A673 (cell line): ENCODE measurements around the gene TWSG1. TPM values are rescaled to one million over a fixed set of nuclear protein-coding genes. Genes with fewer than 3 reads are reported as not detected.

Experiments
- BruUV-seq: library from RNA; stranded (reverse); fragments of 400-500 nt; replicated peaks from 2 replicates; lab custom pipeline; 2021; lab: Mats Ljungman, UMichigan
- CTCF ChIA-PET: fragments of 300-600 bp; sonication (Branson Sonifier 250); formaldehyde crosslinking; loops from one replicate; lab custom pipeline; 2022; ENCODE audit warnings: antibody characterized with exemption; lab: Charles Lee
- POLR2A ChIA-PET: fragments of 300-600 bp; sonication (Branson Sonifier 250); formaldehyde crosslinking; loops from one replicate; lab custom pipeline; 2022; ENCODE audit warnings: antibody characterized with exemption; ENCODE audit not compliant: low non-redundant PET; lab: Charles Lee
- DNase-seq: peaks from one replicate; pipeline ENCODE4 v3.0.0-alpha.2; 2015; ENCODE audit warnings: low spot score
- H3K27ac ChIP-seq: fragments of 200-600 bp; sonication (generic); 2 replicates; pipeline ENCODE4 v1.5.1; 2016; ENCODE audit warnings: mixed run types, low read depth, mild to moderate bottlenecking, mixed read lengths, antibody characterized with exemption, low read length; ENCODE audit not compliant: poor library complexity, severe bottlenecking
- H3K27me3 ChIP-seq: fragments of 200-600 bp; sonication (generic); replicated peaks from 2 replicates; pipeline ENCODE4 v1.6.1; 2017; ENCODE audit warnings: mixed run types, low read depth, mild to moderate bottlenecking, mixed read lengths, antibody characterized with exemption, low read length; ENCODE audit not compliant: insufficient read depth, poor library complexity
- H3K36me3 ChIP-seq: fragments of 200-600 bp; sonication (generic); 2 replicates; pipeline ENCODE4 v1.6.1; 2016; ENCODE audit warnings: mixed run types, mild to moderate bottlenecking, mixed read lengths, antibody characterized with exemption, low read length; ENCODE audit not compliant: insufficient read depth, poor library complexity, severe bottlenecking
- H3K4me1 ChIP-seq: fragments of 200-600 bp; sonication (generic); 2 replicates; pipeline ENCODE4 v1.6.1; 2017; ENCODE audit warnings: mixed run types, mild to moderate bottlenecking, mixed read lengths, antibody characterized with exemption, low read length; ENCODE audit not compliant: insufficient read depth, poor library complexity, severe bottlenecking
- H3K4me3 ChIP-seq: fragments of 200-600 bp; sonication (generic); 2 replicates; pipeline ENCODE4 v1.5.1; 2016; ENCODE audit warnings: low read depth, mixed run types, mild to moderate bottlenecking, mixed read lengths, low read length; ENCODE audit not compliant: poor library complexity, severe bottlenecking
- H3K9me3 ChIP-seq: fragments of 200-600 bp; sonication (generic); 2 replicates; pipeline ENCODE4 v1.6.1; 2016; ENCODE audit warnings: mixed run types, low read depth, mild to moderate bottlenecking, mixed read lengths, antibody characterized with exemption, low read length; ENCODE audit not compliant: poor library complexity, severe bottlenecking
- CTCF ChIP-seq: fragments of 300-800, 200-600 bp; sonication (generic); conservative IDR thresholded peaks from 2 replicates; pipeline ENCODE4 v1.5.1; 2017; ENCODE audit warnings: low read depth, mild to moderate bottlenecking, antibody characterized with exemption, low read length, moderate library complexity, mixed read lengths
- EZH2 ChIP-seq: fragments of 200-600 bp; sonication (generic); IDR thresholded peaks from 2 replicates; pipeline ENCODE4 v1.6.1; 2017; ENCODE audit warnings: borderline replicate concordance, low read depth, mild to moderate bottlenecking, mixed read lengths, antibody characterized with exemption, low read length; ENCODE audit not compliant: poor library complexity, severe bottlenecking
- intact Hi-C: fragments of 100-400 bp; cut with micrococcal nuclease; formaldehyde crosslinking; loops from one replicate; pipeline ENCODE4 v1.10.0; 2022; ENCODE audit not compliant: unreplicated experiment
- total RNA-seq: library from RNA; stranded (reverse); gene quantifications from 2 replicates; pipeline ENCODE4 v1.2.3, GENCODE V29; 2021

The TWSG1 gene
- total RNA-seq, 1 experiment from 2014 or later = 34.9 TPM

GRCh38 chr18:9361191-9361590 lies 26.6 kb downstream of the TWSG1 start:
- BruUV-seq = no TSS peak
- ChIA-PET CTCF (no interaction called here), POLR2A (no interaction called here)
- H3K4me1 ChIP-seq = peaks cover 7% of the 10 kb centered on the region
- intact Hi-C loops = no loop called here
- H3K27ac ChIP-seq = no peak overlapping the region
- DNase-seq = no peak
- H3K36me3 ChIP-seq = no peaks in the 10 kb centered on the region
- TF ChIP-seq EZH2 (no peak), CTCF (no peak)
- H3K9me3 ChIP-seq = no peaks in the 10 kb centered on the region
- no peak overlapping the region for H3K4me3 ChIP-seq
- no peaks in the 10 kb centered on the region for H3K27me3 ChIP-seq

- POLR2A ChIA-PET = no interaction called here
Observed at GRCh38 chr18:9362869-9363268, 28.3 kb downstream of the TWSG1 start.

GRCh38 chr18:9364242-9364641 lies 29.7 kb downstream of the TWSG1 start:
- CTCF ChIA-PET = no interaction called here
- DNase-seq = no peak

More at GRCh38 chr18:9362869-9363268, 28.3 kb downstream of the TWSG1 start:
- no peaks in the 10 kb centered on the region for H3K9me3 ChIP-seq
- CTCF ChIA-PET = interaction anchor here (0.6 kb wide), 1 partner anchor 292 kb away, joined by 3 read pairs; no protein-coding TSS in a partner anchor
- no peaks in the 10 kb centered on the region for H3K27me3 ChIP-seq
- H3K36me3 ChIP-seq = no peaks in the 10 kb centered on the region
- no peak overlapping the region for H3K4me3 ChIP-seq
- intact Hi-C loops = no loop called here
- TF ChIP-seq CTCF = no peak
- no peak for TF ChIP-seq EZH2
- DNase-seq = no peak
- H3K4me1 ChIP-seq = peaks cover 10% of the 10 kb centered on the region
- no peak overlapping the region for H3K27ac ChIP-seq
- no TSS peak for BruUV-seq

More at GRCh38 chr18:9364242-9364641, 29.7 kb downstream of the TWSG1 start:
- Histone ChIP-seq H3K36me3 (no peaks in the 10 kb centered on the region), H3K4me3 (no peak overlapping the region), H3K27me3 (no peaks in the 10 kb centered on the region), H3K4me1 (peaks cover 10% of the 10 kb centered on the region), H3K27ac (no peak overlapping the region), H3K9me3 (no peaks in the 10 kb centered on the region)
- intact Hi-C loops = no loop called here
- BruUV-seq = no TSS peak
- POLR2A ChIA-PET = no interaction called here
- no peak for TF ChIP-seq CTCF
- no peak for TF ChIP-seq EZH2
